DND-41 (cell line): ENCODE results near the gene WNT5B.
"Not testable (repeated sequence)": the region's sequence is repeated elsewhere in the genome, so short reads cannot be mapped to it uniquely, and the experiment has no call there.

Experiments used
- ATAC-seq: fragments of 200-7000 bp; cut with Tn5 transposase; 3 replicates; pipeline ENCODE4 v1.9.1; 2021; ENCODE audit warnings: low read depth; ENCODE audit not compliant: insufficient read depth
- DNase-seq: peaks from one replicate; pipeline ENCODE4 v3.0.0-alpha.2; 2020
- H2AFZ ChIP-seq: 2 replicates; pipeline ENCODE4 v1.6.0; 2012; ENCODE audit warnings: low read depth, low read length
- H3K27ac ChIP-seq: 2 replicates; pipeline ENCODE4 v1.5.1; 2012; ENCODE audit warnings: low read length, inconsistent platforms
- H3K27me3 ChIP-seq: fragments of 200-600 bp; sonication (generic); 2 replicates; pipeline ENCODE4 v1.6.0; 2012; ENCODE audit warnings: low read length, mild to moderate bottlenecking, inconsistent platforms; ENCODE audit not compliant: insufficient read depth, poor library complexity
- H3K36me3 ChIP-seq: 2 replicates; pipeline ENCODE4 v1.5.1; 2012; ENCODE audit warnings: low read length, inconsistent platforms; ENCODE audit not compliant: insufficient read depth
- H3K4me1 ChIP-seq: 2 replicates; pipeline ENCODE4 v1.5.1; 2012; ENCODE audit warnings: mild to moderate bottlenecking, low read length; ENCODE audit not compliant: insufficient read depth
- H3K4me2 ChIP-seq: 2 replicates; pipeline ENCODE4 v1.6.0; 2012; ENCODE audit warnings: mild to moderate bottlenecking, moderate library complexity, low read length, inconsistent platforms; ENCODE audit not compliant: insufficient read depth
- H3K4me3 ChIP-seq, 2 experiments: fragments of 200-600 bp in 1 of 2; shearing (Covaris generic) in 1 of 2; 2 replicates each; pipeline ENCODE4 v1.5.1; 2012 to 2016; ENCODE audit warnings: inconsistent platforms in 2 of 2, low read length in 2 of 2, mild to moderate bottlenecking in 2 of 2, low read depth in 1 of 2, moderate library complexity in 1 of 2
- H3K79me2 ChIP-seq: 2 replicates; pipeline ENCODE4 v1.6.0; 2012; ENCODE audit warnings: low read length, inconsistent platforms; ENCODE audit not compliant: insufficient read depth
- H3K9ac ChIP-seq: 2 replicates; pipeline ENCODE4 v1.6.0; 2012; ENCODE audit warnings: low read depth, mild to moderate bottlenecking, inconsistent platforms, low read length, moderate library complexity
- H3K9me3 ChIP-seq: 2 replicates; pipeline ENCODE4 v1.5.1; 2012; ENCODE audit warnings: low read length, moderate library complexity, mild to moderate bottlenecking, inconsistent platforms; ENCODE audit not compliant: insufficient read depth, severe bottlenecking
- H4K20me1 ChIP-seq: 2 replicates; pipeline ENCODE4 v1.6.0; 2012; ENCODE audit warnings: low read length; ENCODE audit not compliant: insufficient read depth
- CTCF ChIP-seq: IDR thresholded peaks from 2 replicates; pipeline ENCODE4 v1.5.1; 2012; ENCODE audit warnings: borderline replicate concordance, low read length, moderate library complexity, mild to moderate bottlenecking; ENCODE audit not compliant: poor library complexity, severe bottlenecking; ENCODE audit errors: extremely low read depth
- EZH2 ChIP-seq: IDR thresholded peaks from 3 replicates; pipeline ENCODE4 v1.6.1; 2012; ENCODE audit warnings: borderline replicate concordance, low read depth, mild to moderate bottlenecking, moderate library complexity, low read length, inconsistent platforms; ENCODE audit not compliant: severe bottlenecking

WNT5B gene

GRCh38 chr12:1595026-1595561, 33.9 kb upstream of the WNT5B start:
- peak overlapping the region; percentile 70 for H2AFZ ChIP-seq
- H3K27me3 ChIP-seq = no peaks in the 10 kb centered on the region
- H3K4me1 ChIP-seq = peaks cover 46% of the 10 kb centered on the region
- peak overlapping the region; percentile 98 for H3K4me2 ChIP-seq
- peaks cover 33% of the 10 kb centered on the region for H4K20me1 ChIP-seq
- H3K79me2 ChIP-seq = peaks cover 38% of the 10 kb centered on the region
- peak overlapping the region; percentile 82 for H3K9ac ChIP-seq
- ATAC-seq = no peak
- H3K4me3 ChIP-seq = peak overlapping the region; percentile 17 to 79; a peak in 3 of 4 replicates
- no peak for TF ChIP-seq CTCF
- TF ChIP-seq EZH2 = no peak
- H3K36me3 ChIP-seq = peaks cover 32% of the 10 kb centered on the region
- H3K27ac ChIP-seq = peak overlapping the region; percentile 67
- no peaks in the 10 kb centered on the region for H3K9me3 ChIP-seq
- DNase-seq = no peak

DNA sequence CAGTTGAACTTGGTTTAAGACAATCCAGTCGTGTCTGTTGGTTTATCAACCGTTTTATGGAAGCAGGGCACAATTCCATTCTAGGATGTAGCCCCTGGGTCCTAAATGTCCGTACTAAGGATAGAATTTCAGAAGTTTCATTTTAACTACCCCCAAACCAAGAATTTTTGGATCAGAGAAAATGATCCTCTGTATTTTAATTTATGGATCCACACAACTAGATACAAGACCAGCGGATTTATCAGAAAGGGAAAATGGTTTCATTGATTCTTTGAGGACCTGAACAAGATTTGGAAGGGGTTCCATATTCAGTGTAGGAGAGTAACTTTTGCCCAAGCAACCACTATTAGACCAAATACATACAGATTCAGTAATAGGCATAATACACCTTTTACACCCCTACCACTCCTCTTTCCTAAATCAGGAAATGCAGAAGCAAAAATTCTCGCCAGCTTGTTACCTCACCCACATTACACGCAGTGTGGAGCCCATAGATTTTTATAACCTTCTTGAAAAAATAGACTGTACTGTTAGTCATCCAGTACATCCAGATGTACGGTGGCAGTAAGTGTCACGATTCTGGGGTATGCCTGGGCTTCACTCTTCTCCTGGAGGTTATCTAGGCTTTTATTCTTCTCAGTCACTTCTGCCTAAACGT, 33.2 kb upstream of the WNT5B start:
- H3K4me3 ChIP-seq = no peak overlapping the region; a peak in 1 of 4 replicates
- no peaks in the 10 kb centered on the region for H3K9me3 ChIP-seq
- TF ChIP-seq CTCF = no peak
- no peak for TF ChIP-seq EZH2
- ATAC-seq (no peak), DNase-seq (no peak)
- H2AFZ ChIP-seq = peak overlapping the region; percentile 70; the same call in 1 of the 2 replicates
- 0 out of 2 replicates have a peak overlapping the region, but pooled peaks have one; percentile 98 for H3K4me2 ChIP-seq
- H3K27ac ChIP-seq = no peak overlapping the region
- H4K20me1 ChIP-seq = peaks cover 26% of the 10 kb centered on the region
- H3K27me3 ChIP-seq = no peaks in the 10 kb centered on the region
- peaks cover 31% of the 10 kb centered on the region for H3K79me2 ChIP-seq
- H3K4me1 ChIP-seq = peaks cover 38% of the 10 kb centered on the region
- no peak overlapping the region for H3K9ac ChIP-seq
- peaks cover 25% of the 10 kb centered on the region for H3K36me3 ChIP-seq

- no peaks in the 10 kb centered on the region for H3K9me3 ChIP-seq
- H3K4me1 ChIP-seq = peaks cover 26% of the 10 kb centered on the region
- H3K4me3 ChIP-seq = no peak overlapping the region
- TF ChIP-seq EZH2 (no peak), CTCF (no peak)
- H3K27me3 ChIP-seq = no peaks in the 10 kb centered on the region
- H3K79me2 ChIP-seq = peaks cover 1% of the 10 kb centered on the region
- no peak overlapping the region for H3K9ac ChIP-seq
- DNase-seq (no peak), ATAC-seq (no peak)
- H3K36me3 ChIP-seq = peaks cover under 1% of the 10 kb centered on the region; the same call in 1 of the 2 replicates
- no peak overlapping the region for H3K27ac ChIP-seq
- peaks cover under 1% of the 10 kb centered on the region; the same call in 1 of the 2 replicates for H4K20me1 ChIP-seq
- no peak overlapping the region for H3K4me2 ChIP-seq
- H2AFZ ChIP-seq = no peak overlapping the region
Measured at GRCh38 chr12:1598757-1599156, 30.3 kb upstream of the WNT5B start.

GRCh38 chr12:1602706-1603105, 26.3 kb upstream of the WNT5B start:
- H4K20me1 ChIP-seq, H3K27me3 ChIP-seq, DNase-seq, H3K9ac ChIP-seq, H3K9me3 ChIP-seq, H3K36me3 ChIP-seq, H3K4me3 ChIP-seq, H3K4me2 ChIP-seq, H3K27ac ChIP-seq, H3K79me2 ChIP-seq, ATAC-seq: not testable (repeated sequence)
- peak overlapping the region; percentile 91 for H2AFZ ChIP-seq
- H3K4me1 ChIP-seq = peaks cover 20% of the 10 kb centered on the region
